NCI-H2227 treated with DMSO at 0.1 percent for 48 hours (cell line): ENCODE results near the gene SLC15A1.
"Not testable (repeated sequence)": the region's sequence is repeated elsewhere in the genome, so short reads cannot be mapped to it uniquely, and the experiment has no call there.

Experiments
- DNase-seq: peaks from one replicate; lab custom pipeline; 2025; lab: John Stamatoyannopoulos, UW

The SLC15A1 gene

GRCh38 chr13:98781045-98781444 lies 28.6 kb upstream of the SLC15A1 start:
- DNase-seq, result no peak

- DNase-seq, result no peak
Measured at GRCh38 chr13:98780451-98780850, 28.0 kb upstream of the SLC15A1 start.

GRCh38 chr13:98779695-98780094 lies 27.2 kb upstream of the SLC15A1 start:
- DNase-seq, result no peak

GRCh38 chr13:98778749-98779148 lies 26.3 kb upstream of the SLC15A1 start:
- DNase-seq, result no peak

GRCh38 chr13:98776644-98777043 lies 24.2 kb upstream of the SLC15A1 start:
- no peak for DNase-seq

- no peak for DNase-seq
Measured at GRCh38 chr13:98775844-98776598, 23.5 kb upstream of the SLC15A1 start.

GRCh38 chr13:98775386-98775785 lies 22.9 kb upstream of the SLC15A1 start:
- no peak for DNase-seq

GRCh38 chr13:98774776-98775175 lies 22.3 kb upstream of the SLC15A1 start:
- no peak for DNase-seq

- DNase-seq, result no peak
Measured at GRCh38 chr13:98773921-98774320, 21.4 kb upstream of the SLC15A1 start.

- no peak for DNase-seq
Measured at GRCh38 chr13:98772794-98773452, 20.5 kb upstream of the SLC15A1 start.

GRCh38 chr13:98771838-98772611 lies 19.6 kb upstream of the SLC15A1 start:
- DNase-seq, result no peak

GRCh38 chr13:98769736-98770135 lies 17.3 kb upstream of the SLC15A1 start:
- no peak for DNase-seq

- no peak for DNase-seq
Measured at GRCh38 chr13:98768522-98768921, 16.1 kb upstream of the SLC15A1 start.

GRCh38 chr13:98766697-98767096 lies 14.2 kb upstream of the SLC15A1 start:
- no peak for DNase-seq

GRCh38 chr13:98765996-98766519 lies 13.6 kb upstream of the SLC15A1 start:
- DNase-seq, result no peak

- no peak for DNase-seq
Measured at GRCh38 chr13:98761986-98762616, 9.6 kb upstream of the SLC15A1 start.

- no peak for DNase-seq
Measured at GRCh38 chr13:98761126-98761985, 8.9 kb upstream of the SLC15A1 start.

- no peak for DNase-seq
Measured at GRCh38 chr13:98755729-98756128, 3.3 kb upstream of the SLC15A1 start.

GRCh38 chr13:98755116-98755515 lies 2.6 kb upstream of the SLC15A1 start:
- no peak for DNase-seq

- DNase-seq, result not testable (repeated sequence)
Measured at GRCh38 chr13:98754468-98754867, 2.0 kb upstream of the SLC15A1 start.

GRCh38 chr13:98751861-98752466 lies 508 bp downstream of the SLC15A1 start:
- DNase-seq, result no peak
